Peyer's patch (tissue), 4 donors: Measurements from ENCODE around the gene NXT1. TPM values are rescaled to one million over a fixed set of nuclear protein-coding genes. Genes with fewer than 3 reads are reported as not detected.

Experiments
- DNase-seq, 3 donors: peaks; one replicate each; pipeline ENCODE4 v3.0.0-alpha.2; 2017 to 2019
- H3K27ac ChIP-seq, 4 donors: fragments of 200-600 bp; sonication (generic); one replicate each; pipeline ENCODE4 v1.5.1; 2016 to 2019
- H3K27me3 ChIP-seq, 2 donors: fragments of 200-600 bp; sonication (generic); one replicate each; pipeline ENCODE4 v1.5.1; 2019
- H3K36me3 ChIP-seq, 3 donors: fragments of 200-600 bp; sonication (generic); one replicate each; pipeline ENCODE4 v1.5.1; 2016 to 2019
- H3K4me1 ChIP-seq, 4 donors: fragments of 200-600 bp; sonication (generic); one replicate each; pipeline ENCODE4 v1.5.1; 2016 to 2019
- H3K4me3 ChIP-seq, 4 donors: fragments of 200-600 bp; sonication (generic); 1 replicate in 3 of 4; 2 replicates in 1 of 4; pipeline ENCODE4 v1.5.1; 2016 to 2019; ENCODE audit warnings: mild to moderate bottlenecking in 1 of 4
- H3K9me3 ChIP-seq, 4 donors: fragments of 200-600 bp; sonication (generic); one replicate each; pipeline ENCODE4 v1.5.1; 2016 to 2019; ENCODE audit warnings: mild to moderate bottlenecking in 1 of 4
- POLR2A ChIP-seq, 2 donors: fragments of 450-650 bp; IDR thresholded peaks; one replicate each; pipeline ENCODE4 v1.5.1; 2017; ENCODE audit warnings: antibody characterized with exemption in 2 of 2, mild to moderate bottlenecking in 2 of 2, moderate library complexity in 2 of 2
- total RNA-seq, 4 donors: library from RNA; depleted of rRNA; stranded (reverse); fragments of >200 nt; gene quantifications; one replicate each; pipeline ENCODE4 v1.1.0, GENCODE V29; 2016
- TF ChIP-seq, protein P1 (sequence below), 6 experiments: fragments of 450-650 bp in 4 of 6; fragments of 200-600 bp in 2 of 6; sonication (generic) in 1 of 6; IDR thresholded peaks; one replicate each; pipeline ENCODE4 v1.5.1; 2017 to 2019; ENCODE audit warnings: antibody characterized with exemption in 6 of 6, mild to moderate bottlenecking in 3 of 6, moderate library complexity in 1 of 6

NXT1 gene
- total RNA-seq, 4 donors from 2014 or later, result 5.4 to 23.1 (median 7.9) TPM

- peak; percentile 96 to 97 for TF ChIP-seq POLR2A (IDR thresholded peaks at IDR 0.05)
- TF ChIP-seq, protein P1, sequence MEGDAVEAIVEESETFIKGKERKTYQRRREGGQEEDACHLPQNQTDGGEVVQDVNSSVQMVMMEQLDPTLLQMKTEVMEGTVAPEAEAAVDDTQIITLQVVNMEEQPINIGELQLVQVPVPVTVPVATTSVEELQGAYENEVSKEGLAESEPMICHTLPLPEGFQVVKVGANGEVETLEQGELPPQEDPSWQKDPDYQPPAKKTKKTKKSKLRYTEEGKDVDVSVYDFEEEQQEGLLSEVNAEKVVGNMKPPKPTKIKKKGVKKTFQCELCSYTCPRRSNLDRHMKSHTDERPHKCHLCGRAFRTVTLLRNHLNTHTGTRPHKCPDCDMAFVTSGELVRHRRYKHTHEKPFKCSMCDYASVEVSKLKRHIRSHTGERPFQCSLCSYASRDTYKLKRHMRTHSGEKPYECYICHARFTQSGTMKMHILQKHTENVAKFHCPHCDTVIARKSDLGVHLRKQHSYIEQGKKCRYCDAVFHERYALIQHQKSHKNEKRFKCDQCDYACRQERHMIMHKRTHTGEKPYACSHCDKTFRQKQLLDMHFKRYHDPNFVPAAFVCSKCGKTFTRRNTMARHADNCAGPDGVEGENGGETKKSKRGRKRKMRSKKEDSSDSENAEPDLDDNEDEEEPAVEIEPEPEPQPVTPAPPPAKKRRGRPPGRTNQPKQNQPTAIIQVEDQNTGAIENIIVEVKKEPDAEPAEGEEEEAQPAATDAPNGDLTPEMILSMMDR (IDR thresholded peaks at IDR 0.05), result peak in 4 of 6 experiments; percentile 9 to 56 (median 42)
- DNase-seq, result peak; percentile 96 to 100 (median 99)
- peaks cover 0 to 35% (median 16%) of the 10 kb centered on the region in 4 donors for H3K4me1 ChIP-seq
- H3K27ac ChIP-seq, result peak within 1 kb of the TSS; percentile 94 to 99 (median 96)
- no peaks in the 10 kb centered on the region for H3K9me3 ChIP-seq
- no peaks in the 10 kb centered on the region for H3K27me3 ChIP-seq
- H3K4me3 ChIP-seq, result peak within 1 kb of the TSS; percentile 84 to 95 (median 88)
- peaks cover 0 to 11% (median 0%) of the 10 kb centered on the region in 3 donors for H3K36me3 ChIP-seq
Measured at GRCh38 chr20:23361476-23362391, 11.1 kb downstream of the NXT1 start, which contains the start of gene GZF1. Gene GZF1 (plus strand): TSS chr20:23362182. CDS start chr20:23364384, 2,202 bp downstream.

GRCh38 chr20:23362392-23363256 lies 12.0 kb downstream of the NXT1 start:
- H3K27ac ChIP-seq, result peak overlapping the region; percentile 94 to 99 (median 96)
- peaks cover 0 to 11% (median 0%) of the 10 kb centered on the region in 3 donors for H3K36me3 ChIP-seq
- DNase-seq, result peak in 1 of 3 donors; percentile 39
- no peak for TF ChIP-seq POLR2A (IDR thresholded peaks at IDR 0.05)
- TF ChIP-seq, protein P1 (IDR thresholded peaks at IDR 0.05), result peak in 1 of 6 experiments; percentile 9
- H3K9me3 ChIP-seq, result no peaks in the 10 kb centered on the region
- H3K4me3 ChIP-seq, result peak overlapping the region; percentile 75 to 95 (median 88)
- H3K4me1 ChIP-seq, result peaks cover 0 to 34% (median 14%) of the 10 kb centered on the region in 4 donors
- H3K27me3 ChIP-seq, result no peaks in the 10 kb centered on the region

DNA sequence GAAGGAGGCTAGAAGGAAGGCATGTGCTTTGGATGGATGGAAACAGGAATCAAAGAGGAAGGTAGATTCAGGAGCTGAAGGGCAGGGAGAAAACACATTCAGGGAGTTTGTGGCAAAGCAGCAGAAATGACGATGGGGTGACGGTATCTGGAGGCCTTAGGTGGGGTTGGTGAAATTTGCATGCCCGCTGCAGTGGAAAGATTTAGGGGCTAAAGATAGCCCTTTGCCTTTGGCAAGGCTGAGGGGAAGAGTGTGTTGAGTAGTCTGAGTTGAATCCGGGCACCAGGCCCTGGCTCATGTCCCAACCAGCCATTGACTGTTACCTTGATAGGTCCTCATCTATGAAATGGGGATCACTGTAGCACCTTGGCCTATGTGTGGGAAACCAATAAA lies 12.7 kb downstream of the NXT1 start:
- H3K9me3 ChIP-seq, result no peaks in the 10 kb centered on the region
- no peaks in the 10 kb centered on the region for H3K27me3 ChIP-seq
- TF ChIP-seq, protein P1 (IDR thresholded peaks at IDR 0.05), result no peak
- no peak for TF ChIP-seq POLR2A (IDR thresholded peaks at IDR 0.05)
- peak overlapping the region in 1 of 4 donors; percentile 94 for H3K27ac ChIP-seq
- H3K4me3 ChIP-seq, result peak overlapping the region in 2 of 4 donors; percentile 91 to 95
- H3K36me3 ChIP-seq, result peaks cover 0 to 11% (median 0%) of the 10 kb centered on the region in 3 donors
- H3K4me1 ChIP-seq, result peaks cover 0 to 34% (median 14%) of the 10 kb centered on the region in 4 donors
- no peak for DNase-seq

GRCh38 chr20:23365390-23366165 lies 15.0 kb downstream of the NXT1 start:
- Histone ChIP-seq H3K4me3 (no peak overlapping the region), H3K4me1 (peaks cover 0 to 27% (median 14%) of the 10 kb centered on the region in 4 donors), H3K27ac (no peak overlapping the region), H3K9me3 (no peaks in the 10 kb centered on the region), H3K27me3 (no peaks in the 10 kb centered on the region), H3K36me3 (peaks cover 0 to 31% (median 0%) of the 10 kb centered on the region in 3 donors)
- no peak for DNase-seq
- TF ChIP-seq POLR2A (IDR thresholded peaks at IDR 0.05), result no peak
- TF ChIP-seq, protein P1 (IDR thresholded peaks at IDR 0.05), result no peak
